ENCODE measurements around the gene RIMBP2.

Gene RIMBP2

GRCh38 chr12:130633771-130634170, 82.3 kb downstream of the RIMBP2 start:
- TF ChIP-seq CTCF (IDR thresholded peaks at IDR 0.05; ENCODE audit: insufficient read depth, low read length) (no peak), REST (IDR thresholded peaks at IDR 0.05; ENCODE audit: insufficient replicate concordance, low read depth) (no peak), POLR2AphosphoS5 (IDR thresholded peaks at IDR 0.05; ENCODE audit: low read depth) (no peak)
- no peaks in the 10 kb centered on the region for H3K27me3 ChIP-seq (ENCODE audit: insufficient read depth, poor library complexity, severe bottlenecking)
- DNase-seq (ENCODE audit: low read depth in 1 of 2, low spot score in 1 of 2), result no peak
- no peak overlapping the region for H3K27ac ChIP-seq (replicated peaks)
- H3K4me3 ChIP-seq (replicated peaks; ENCODE audit: insufficient read depth, low read length), result no peak overlapping the region

- DNase-seq (ENCODE audit: low read depth in 1 of 2, low spot score in 1 of 2), result no peak
- TF ChIP-seq CTCF (IDR thresholded peaks at IDR 0.05; ENCODE audit: insufficient read depth, low read length), result no peak
- TF ChIP-seq GABPA (IDR thresholded peaks at IDR 0.05; ENCODE audit: low read depth), result no peak
- no peak for TF ChIP-seq SPI1 (IDR thresholded peaks at IDR 0.05; ENCODE audit: borderline replicate concordance, low read depth)
- TF ChIP-seq POLR2AphosphoS5 (IDR thresholded peaks at IDR 0.05; ENCODE audit: low read depth), result no peak
- no peak for TF ChIP-seq REST (IDR thresholded peaks at IDR 0.05; ENCODE audit: insufficient replicate concordance, low read depth)
- no peak overlapping the region for H3K27ac ChIP-seq (replicated peaks)
- no peak overlapping the region for H3K4me3 ChIP-seq (replicated peaks; ENCODE audit: insufficient read depth, low read length)
- no peaks in the 10 kb centered on the region for H3K27me3 ChIP-seq (ENCODE audit: insufficient read depth, poor library complexity, severe bottlenecking)
Observed at GRCh38 chr12:130632642-130633041, 83.5 kb downstream of the RIMBP2 start.

GRCh38 chr12:130628304-130628703, 87.8 kb downstream of the RIMBP2 start:
- no peak overlapping the region for H3K27ac ChIP-seq (replicated peaks)
- no peak for TF ChIP-seq POLR2AphosphoS5 (IDR thresholded peaks at IDR 0.05; ENCODE audit: low read depth)
- TF ChIP-seq CTCF (IDR thresholded peaks at IDR 0.05; ENCODE audit: insufficient read depth, low read length), result no peak
- TF ChIP-seq GABPA (IDR thresholded peaks at IDR 0.05; ENCODE audit: low read depth), result no peak
- no peak for TF ChIP-seq SPI1 (IDR thresholded peaks at IDR 0.05; ENCODE audit: borderline replicate concordance, low read depth)
- TF ChIP-seq REST (IDR thresholded peaks at IDR 0.05; ENCODE audit: insufficient replicate concordance, low read depth), result no peak
- H3K4me3 ChIP-seq (replicated peaks; ENCODE audit: insufficient read depth, low read length), result no peak overlapping the region
- no peaks in the 10 kb centered on the region for H3K27me3 ChIP-seq (ENCODE audit: insufficient read depth, poor library complexity, severe bottlenecking)
- DNase-seq (ENCODE audit: low read depth in 1 of 2, low spot score in 1 of 2), result no peak

Measured in HL-60 (cell line).